Neural cell (in vitro differentiated cells): ENCODE data around the gene SMIM22.

Experiments
- EP300 ChIP-seq: fragments of 450-650 bp; conservative IDR thresholded peaks from 2 replicates; pipeline ENCODE4 v1.6.1; 2014; ENCODE audit warnings: antibody characterized with exemption, mild to moderate bottlenecking, moderate library complexity; ENCODE audit not compliant: poor library complexity, severe bottlenecking
- EZH2 ChIP-seq: fragments of 200-600, 300-800 bp; shearing (Covaris generic), sonication (generic); IDR thresholded peaks from 2 replicates; pipeline ENCODE4 v1.6.1; 2014; ENCODE audit warnings: antibody characterized with exemption, low read length, borderline replicate concordance, mild to moderate bottlenecking; ENCODE audit not compliant: insufficient read depth, poor library complexity, severe bottlenecking
- POLR2AphosphoS5 ChIP-seq: IDR thresholded peaks from 2 replicates; pipeline ENCODE4 v1.6.1; 2012
- RAD21 ChIP-seq: fragments of 450-650 bp; conservative IDR thresholded peaks from 2 replicates; pipeline ENCODE4 v1.6.1; 2014; ENCODE audit warnings: antibody characterized with exemption, mild to moderate bottlenecking, moderate library complexity
- REST ChIP-seq: IDR thresholded peaks from 2 replicates; pipeline ENCODE4 v1.6.1; 2012; ENCODE audit warnings: borderline replicate concordance
- SMC3 ChIP-seq: fragments of 450-650 bp; conservative IDR thresholded peaks from 2 replicates; pipeline ENCODE4 v1.6.1; 2014; ENCODE audit warnings: antibody characterized with exemption, mild to moderate bottlenecking, moderate library complexity; ENCODE audit not compliant: poor library complexity
- TAF1 ChIP-seq: IDR thresholded peaks from 2 replicates; pipeline ENCODE4 v1.6.1; 2012; ENCODE audit warnings: low read depth
- TF ChIP-seq, protein P1 (sequence below): fragments of 450-650 bp; IDR thresholded peaks from 2 replicates; pipeline ENCODE4 v1.5.1; 2014; ENCODE audit warnings: antibody characterized with exemption, mild to moderate bottlenecking, moderate library complexity; ENCODE audit not compliant: poor library complexity, severe bottlenecking

GRCh38 chr16:4775005-4775404 lies 20.2 kb upstream of the SMIM22 start:
- TF ChIP-seq, protein P1, sequence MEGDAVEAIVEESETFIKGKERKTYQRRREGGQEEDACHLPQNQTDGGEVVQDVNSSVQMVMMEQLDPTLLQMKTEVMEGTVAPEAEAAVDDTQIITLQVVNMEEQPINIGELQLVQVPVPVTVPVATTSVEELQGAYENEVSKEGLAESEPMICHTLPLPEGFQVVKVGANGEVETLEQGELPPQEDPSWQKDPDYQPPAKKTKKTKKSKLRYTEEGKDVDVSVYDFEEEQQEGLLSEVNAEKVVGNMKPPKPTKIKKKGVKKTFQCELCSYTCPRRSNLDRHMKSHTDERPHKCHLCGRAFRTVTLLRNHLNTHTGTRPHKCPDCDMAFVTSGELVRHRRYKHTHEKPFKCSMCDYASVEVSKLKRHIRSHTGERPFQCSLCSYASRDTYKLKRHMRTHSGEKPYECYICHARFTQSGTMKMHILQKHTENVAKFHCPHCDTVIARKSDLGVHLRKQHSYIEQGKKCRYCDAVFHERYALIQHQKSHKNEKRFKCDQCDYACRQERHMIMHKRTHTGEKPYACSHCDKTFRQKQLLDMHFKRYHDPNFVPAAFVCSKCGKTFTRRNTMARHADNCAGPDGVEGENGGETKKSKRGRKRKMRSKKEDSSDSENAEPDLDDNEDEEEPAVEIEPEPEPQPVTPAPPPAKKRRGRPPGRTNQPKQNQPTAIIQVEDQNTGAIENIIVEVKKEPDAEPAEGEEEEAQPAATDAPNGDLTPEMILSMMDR = no peak
- TF ChIP-seq REST (no peak), POLR2AphosphoS5 (no peak), EZH2 (no peak), RAD21 (no peak), EP300 (no peak), SMC3 (no peak), TAF1 (no peak)
